Esophagus muscularis mucosa (tissue), 4 donors: ENCODE results near the gene RMI2. TPM values are rescaled to one million over a fixed set of nuclear protein-coding genes. Genes with fewer than 3 reads are reported as not detected.

Experiments used
- DNase-seq: peaks from one replicate; pipeline ENCODE4 v3.0.0-alpha.2; 2017; ENCODE audit errors: extremely low spot score
- H3K27ac ChIP-seq, 4 donors: fragments of 200-600 bp; sonication (generic); replicated peaks in 1 of 4; 1 replicate in 3 of 4; 2 replicates in 1 of 4; pipeline ENCODE4 v1.5.1; 2016 to 2019; ENCODE audit warnings: mild to moderate bottlenecking in 1 of 4
- H3K27me3 ChIP-seq, 4 donors: fragments of 200-600 bp; sonication (generic); one replicate each; pipeline versions ENCODE4 v1.5.1 to v1.6.0; 2016 to 2019
- H3K36me3 ChIP-seq, 4 donors: fragments of 200-600 bp; sonication (generic); one replicate each; pipeline ENCODE4 v1.5.1; 2016 to 2019
- H3K4me1 ChIP-seq, 4 donors: fragments of 200-600 bp; sonication (generic); one replicate each; pipeline ENCODE4 v1.5.1; 2016 to 2019
- H3K4me3 ChIP-seq, 4 donors: fragments of 200-600 bp; sonication (generic); 1 replicate in 2 of 4; 2 replicates in 2 of 4; pipeline ENCODE4 v1.5.1; 2016 to 2019; ENCODE audit warnings: mild to moderate bottlenecking in 4 of 4, moderate library complexity in 1 of 4
- H3K9me3 ChIP-seq, 4 donors: fragments of 200-600 bp; sonication (generic); 1 replicate in 3 of 4; 2 replicates in 1 of 4; pipeline ENCODE4 v1.5.1; 2016 to 2019
- EP300 ChIP-seq: sonication (generic); formaldehyde crosslinking; IDR thresholded peaks from one replicate; pipeline ENCODE4 v1.6.1; 2017; ENCODE audit warnings: antibody characterized with exemption
- POLR2A ChIP-seq: fragments of 450-650 bp; IDR thresholded peaks from one replicate; pipeline ENCODE4 v1.6.1; 2017; ENCODE audit warnings: antibody characterized with exemption, moderate library complexity, mild to moderate bottlenecking, low read depth
- POLR2AphosphoS5 ChIP-seq, 2 donors: sonication (generic); formaldehyde crosslinking; IDR thresholded peaks; one replicate each; pipeline ENCODE4 v1.6.1; 2017; ENCODE audit warnings: antibody characterized with exemption in 2 of 2
- WGBS: methylation state at CpG from one replicate; pipeline ENCODE4 v1.1.5; 2018; 5-methylcytosine and 5-hydroxymethylcytosine counted together
- intact Hi-C: fragments of 100-400 bp; cut with DNase I; formaldehyde crosslinking; loops from one replicate; pipeline ENCODE4 v1.15.1; 2023
- total RNA-seq, 4 donors: library from RNA; depleted of rRNA; stranded (reverse); fragments of >200 nt; gene quantifications; one replicate each; pipeline versions ENCODE4 v1.1.0 to v1.2.1, GENCODE V29; 2016
- TF ChIP-seq, protein P1 (sequence below), 3 experiments: fragments of 200-600 bp in 2 of 3; fragments of 450-650 bp in 1 of 3; sonication (generic) in 2 of 3; IDR thresholded peaks; one replicate each; pipeline ENCODE4 v1.5.1; 2017 to 2019; ENCODE audit warnings: antibody characterized with exemption in 3 of 3, mild to moderate bottlenecking in 2 of 3, moderate library complexity in 1 of 3

Gene RMI2
- total RNA-seq, 4 donors from 2014 or later = 0.29 to 1.7 (median 0.33) TPM; not detected in 1

DNA sequence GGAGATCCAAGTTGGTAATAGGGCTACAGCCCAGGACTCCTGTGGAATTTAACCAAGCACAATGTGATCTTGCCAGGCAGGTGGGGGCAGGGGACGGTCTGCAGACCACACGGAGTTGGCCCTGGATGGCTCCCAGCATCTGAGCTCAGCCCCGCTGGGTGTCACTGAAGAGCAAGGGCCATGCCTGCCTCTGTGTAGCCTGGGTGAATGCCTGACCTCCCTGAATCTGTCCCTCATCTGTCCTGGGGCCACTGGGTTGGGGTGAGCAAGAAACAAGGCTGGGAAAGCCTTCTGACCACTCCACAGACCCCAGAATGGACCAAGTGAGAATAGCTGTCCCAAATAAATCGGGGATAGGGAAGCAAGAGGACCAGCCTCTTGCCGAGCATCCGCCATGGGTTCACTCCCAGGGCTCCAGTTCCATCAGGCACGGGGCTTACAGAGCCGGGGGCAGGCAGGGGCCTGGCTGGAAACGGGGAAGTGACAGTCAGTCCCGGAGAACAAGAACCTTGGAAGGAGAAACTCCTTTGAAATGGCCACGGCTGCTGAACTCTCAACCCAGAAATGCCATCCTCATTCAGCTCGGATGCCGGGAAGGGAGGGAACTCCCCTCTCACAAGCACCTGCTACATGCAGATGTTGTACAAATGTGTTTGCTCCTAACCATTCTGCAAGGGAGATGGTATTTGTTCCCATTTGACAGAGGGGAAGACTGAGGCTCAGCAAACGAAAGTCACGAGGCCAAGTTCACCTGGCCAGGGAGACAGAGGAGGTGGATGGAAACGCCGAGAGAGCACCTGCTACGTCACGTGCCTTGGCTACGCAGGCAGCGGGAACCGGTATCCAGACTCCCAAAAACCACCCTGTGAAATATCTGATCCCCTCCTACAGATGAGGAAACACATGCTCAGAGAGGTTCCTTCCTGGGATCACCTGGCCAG lies 50.0 kb downstream of the RMI2 start:
- H3K27me3 ChIP-seq = no peaks in the 10 kb centered on the region
- H3K9me3 ChIP-seq = no peaks in the 10 kb centered on the region
- H3K27ac ChIP-seq = no peak overlapping the region
- intact Hi-C loops = loop anchor here (5.0 to 10.0 kb wide), 2 partner anchors 317 to 670 kb away; no protein-coding TSS in a partner anchor
- WGBS = 77% methylated on average over 20 of the region's 22 CpGs
- peaks cover 0 to 11% (median 4%) of the 10 kb centered on the region in 4 donors for H3K4me1 ChIP-seq
- TF ChIP-seq, protein P1, sequence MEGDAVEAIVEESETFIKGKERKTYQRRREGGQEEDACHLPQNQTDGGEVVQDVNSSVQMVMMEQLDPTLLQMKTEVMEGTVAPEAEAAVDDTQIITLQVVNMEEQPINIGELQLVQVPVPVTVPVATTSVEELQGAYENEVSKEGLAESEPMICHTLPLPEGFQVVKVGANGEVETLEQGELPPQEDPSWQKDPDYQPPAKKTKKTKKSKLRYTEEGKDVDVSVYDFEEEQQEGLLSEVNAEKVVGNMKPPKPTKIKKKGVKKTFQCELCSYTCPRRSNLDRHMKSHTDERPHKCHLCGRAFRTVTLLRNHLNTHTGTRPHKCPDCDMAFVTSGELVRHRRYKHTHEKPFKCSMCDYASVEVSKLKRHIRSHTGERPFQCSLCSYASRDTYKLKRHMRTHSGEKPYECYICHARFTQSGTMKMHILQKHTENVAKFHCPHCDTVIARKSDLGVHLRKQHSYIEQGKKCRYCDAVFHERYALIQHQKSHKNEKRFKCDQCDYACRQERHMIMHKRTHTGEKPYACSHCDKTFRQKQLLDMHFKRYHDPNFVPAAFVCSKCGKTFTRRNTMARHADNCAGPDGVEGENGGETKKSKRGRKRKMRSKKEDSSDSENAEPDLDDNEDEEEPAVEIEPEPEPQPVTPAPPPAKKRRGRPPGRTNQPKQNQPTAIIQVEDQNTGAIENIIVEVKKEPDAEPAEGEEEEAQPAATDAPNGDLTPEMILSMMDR (IDR thresholded peaks at IDR 0.05) = no peak
- TF ChIP-seq POLR2AphosphoS5 (IDR thresholded peaks at IDR 0.05) = no peak
- TF ChIP-seq EP300 = no peak
- no peak for TF ChIP-seq POLR2A
- H3K4me3 ChIP-seq = no peak overlapping the region
- H3K36me3 ChIP-seq = no peaks in the 10 kb centered on the region
- no peak for DNase-seq

DNA sequence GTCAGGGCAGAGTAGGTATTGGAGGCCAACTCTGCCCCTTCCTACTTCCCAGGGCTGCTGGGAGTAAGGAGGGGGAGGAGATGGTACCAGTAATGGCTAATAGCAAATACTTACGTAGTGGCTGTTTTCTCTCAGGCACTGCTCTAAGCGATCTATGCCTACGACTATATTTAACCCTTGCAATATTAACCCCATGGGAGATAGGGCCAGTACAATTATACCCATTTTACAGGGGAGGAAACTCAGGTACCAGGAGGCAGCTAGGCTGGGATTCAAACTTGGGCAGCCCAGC lies 50.6 kb downstream of the RMI2 start:
- H3K27ac ChIP-seq = no peak overlapping the region
- no peak overlapping the region for H3K4me3 ChIP-seq
- TF ChIP-seq POLR2AphosphoS5 (IDR thresholded peaks at IDR 0.05) = no peak
- no peak for TF ChIP-seq EP300
- TF ChIP-seq, protein P1 (IDR thresholded peaks at IDR 0.05) = no peak
- TF ChIP-seq POLR2A = no peak
- DNase-seq = no peak
- peaks cover 0 to 11% (median 4%) of the 10 kb centered on the region in 4 donors for H3K4me1 ChIP-seq
- no peaks in the 10 kb centered on the region for H3K36me3 ChIP-seq
- no peaks in the 10 kb centered on the region for H3K9me3 ChIP-seq
- no peaks in the 10 kb centered on the region for H3K27me3 ChIP-seq
- intact Hi-C loops = loop anchor here (5.0 to 10.0 kb wide), 2 partner anchors 316 to 669 kb away; no protein-coding TSS in a partner anchor
- 40% methylated on average over 2 of the region's 3 CpGs for WGBS

DNA sequence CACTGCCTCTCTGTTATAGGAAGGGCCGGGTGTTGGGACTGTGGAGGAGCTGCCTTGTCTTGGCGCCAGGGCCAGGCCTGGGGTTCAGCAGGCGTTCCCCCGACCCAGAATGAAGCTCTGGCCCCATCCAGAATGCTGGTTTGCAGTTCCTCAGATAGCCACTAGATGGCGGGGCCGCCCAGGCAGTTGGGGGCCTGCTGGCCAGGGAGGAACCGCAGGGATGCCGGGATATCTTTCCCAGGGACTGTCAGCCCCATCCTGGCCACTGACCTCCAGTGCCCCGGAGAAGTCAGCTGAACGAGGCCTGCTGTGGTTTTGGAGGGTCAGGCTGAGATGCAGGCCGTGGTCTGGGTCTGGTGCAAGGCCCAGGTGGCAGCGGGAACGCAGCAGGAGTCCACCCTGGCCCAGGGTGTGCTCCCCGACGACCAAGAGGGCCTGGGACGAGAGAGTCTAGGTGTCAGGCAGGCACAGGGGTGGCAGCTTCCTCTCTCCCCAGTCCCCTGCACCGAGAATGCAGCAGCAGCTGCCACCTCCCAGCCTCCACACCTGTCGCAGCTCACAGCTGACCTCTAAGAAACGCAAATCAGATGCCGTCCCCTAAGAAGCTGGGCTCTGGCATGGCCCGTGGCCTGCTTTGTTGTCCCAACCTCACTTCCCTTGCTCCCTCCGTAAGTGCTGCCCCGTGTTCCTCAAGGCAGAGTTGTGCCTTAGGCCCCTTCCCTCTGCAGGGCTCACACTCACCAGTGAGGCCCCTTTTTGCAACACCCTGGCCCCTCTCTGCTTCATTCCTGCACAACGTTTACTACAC lies 51.2 kb downstream of the RMI2 start:
- 34% methylated on average over 9 of the region's 24 CpGs for WGBS
- H3K27ac ChIP-seq = no peak overlapping the region
- H3K27me3 ChIP-seq = no peaks in the 10 kb centered on the region
- no peaks in the 10 kb centered on the region for H3K9me3 ChIP-seq
- H3K36me3 ChIP-seq = no peaks in the 10 kb centered on the region
- H3K4me1 ChIP-seq = peaks cover 0 to 11% (median 4%) of the 10 kb centered on the region in 4 donors
- DNase-seq = no peak
- no peak overlapping the region for H3K4me3 ChIP-seq
- TF ChIP-seq POLR2AphosphoS5 (IDR thresholded peaks at IDR 0.05) = peak in 1 of 2 donors; percentile 20
- TF ChIP-seq, protein P1 (IDR thresholded peaks at IDR 0.05) = peak in 2 of 3 experiments; percentile 95 to 98
- no peak for TF ChIP-seq EP300
- no peak for TF ChIP-seq POLR2A
- intact Hi-C loops = loop anchor here (5.0 to 10.0 kb wide), 2 partner anchors 316 to 668 kb away; no protein-coding TSS in a partner anchor

DNA sequence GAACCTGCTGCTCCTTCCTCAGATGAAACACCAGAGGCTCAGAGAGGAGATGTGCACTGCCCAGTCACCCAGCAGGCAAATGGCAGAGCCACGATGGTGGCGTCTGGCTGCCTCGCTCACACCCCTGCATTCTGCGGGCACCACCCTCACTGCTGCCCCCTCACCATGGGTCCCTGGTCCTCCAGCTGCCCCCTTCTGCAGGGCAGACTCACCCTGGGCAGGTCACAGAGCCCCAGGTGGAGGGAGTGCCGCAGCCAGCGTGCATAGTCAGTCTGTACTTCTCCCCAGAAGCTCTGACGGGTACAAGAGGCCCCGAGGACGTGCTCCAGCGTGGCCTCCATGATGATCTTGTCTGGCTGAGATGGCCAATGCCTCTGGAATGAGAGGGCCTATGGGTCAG lies 52.9 kb downstream of the RMI2 start:
- DNase-seq = no peak
- peaks cover 0 to 11% (median 4%) of the 10 kb centered on the region in 4 donors for H3K4me1 ChIP-seq
- no peaks in the 10 kb centered on the region for H3K36me3 ChIP-seq
- no peak overlapping the region for H3K4me3 ChIP-seq
- TF ChIP-seq POLR2A = no peak
- no peak for TF ChIP-seq EP300
- TF ChIP-seq, protein P1 (IDR thresholded peaks at IDR 0.05) = no peak
- no peak for TF ChIP-seq POLR2AphosphoS5 (IDR thresholded peaks at IDR 0.05)
- no peak overlapping the region for H3K27ac ChIP-seq
- H3K27me3 ChIP-seq = no peaks in the 10 kb centered on the region
- 92% methylated on average over 8 of the region's 10 CpGs for WGBS
- no peaks in the 10 kb centered on the region for H3K9me3 ChIP-seq
- intact Hi-C loops = loop anchor here (5.0 to 10.0 kb wide), 2 partner anchors 314 to 667 kb away; no protein-coding TSS in a partner anchor
